SK-N-SH (cell line): ENCODE results near the gene CCDC177.

Experiments
- CTCF ChIP-seq: fragments of 200-600 bp; sonication (generic); IDR thresholded peaks from 2 replicates; pipeline ENCODE4 v1.6.1; 2017; ENCODE audit warnings: antibody characterized with exemption, mild to moderate bottlenecking, moderate library complexity
- EP300 ChIP-seq, 2 experiments: IDR thresholded peaks; 2 replicates each; pipeline versions ENCODE4 v1.4.0 to v1.6.1; 2012; ENCODE audit warnings: borderline replicate concordance in 1 of 2, low read depth in 1 of 2, low read length in 1 of 2
- FOSL2 ChIP-seq: IDR thresholded peaks from 2 replicates; pipeline ENCODE4 v1.4.0; 2012; ENCODE audit warnings: low read depth, mild to moderate bottlenecking, moderate library complexity, borderline replicate concordance
- JUND ChIP-seq: IDR thresholded peaks from 2 replicates; pipeline ENCODE4 v1.4.0; 2012
- MAX ChIP-seq: IDR thresholded peaks from 2 replicates; pipeline ENCODE4 v1.4.0; 2012; ENCODE audit warnings: low read depth
- MXI1 ChIP-seq: IDR thresholded peaks from 2 replicates; pipeline ENCODE4 v1.6.1; 2012; ENCODE audit warnings: mild to moderate bottlenecking, low read depth, low read length, improper control_type of control experiment
- POLR2AphosphoS5 ChIP-seq: IDR thresholded peaks from 2 replicates; pipeline ENCODE4 v1.6.1; 2012; ENCODE audit warnings: low read depth, low read length
- SIN3A ChIP-seq: IDR thresholded peaks from 2 replicates; pipeline ENCODE4 v1.6.1; 2012; ENCODE audit warnings: low read depth, mild to moderate bottlenecking, low read length, moderate library complexity, borderline replicate concordance
- TEAD4 ChIP-seq: IDR thresholded peaks from 2 replicates; pipeline ENCODE4 v1.4.0; 2012; ENCODE audit warnings: mild to moderate bottlenecking, borderline replicate concordance; ENCODE audit not compliant: insufficient read depth
- ZBTB33 ChIP-seq: IDR thresholded peaks from 2 replicates; pipeline ENCODE4 v1.4.0; 2012; ENCODE audit warnings: low read depth, borderline replicate concordance

- TF ChIP-seq CTCF (no peak), SIN3A (no peak), MXI1 (no peak), JUND (no peak), POLR2AphosphoS5 (no peak), MAX (no peak), TEAD4 (no peak), FOSL2 (no peak), ZBTB33 (no peak), EP300 (IDR thresholded peaks at IDR 0.05; ENCODE audit: borderline replicate concordance in 1 of 2, low read depth in 1 of 2, low read length in 1 of 2) (no peak)
Observed at GRCh38 chr14:69558774-69559173, 15.9 kb downstream of the CCDC177 start.
